K562 (cell line): ENCODE measurements around the gene C2. TPM values are rescaled to one million over a fixed set of nuclear protein-coding genes. Genes with fewer than 3 reads are reported as not detected.

Experiments used
- ATF2 ChIP-seq: sonication (generic); formaldehyde crosslinking; IDR thresholded peaks from 2 replicates; pipeline ENCODE4 v1.8.1; 2022; ENCODE audit warnings: missing genetic modification reagents
- CHD2 ChIP-seq: IDR thresholded peaks from 2 replicates; pipeline ENCODE4 v1.6.1; 2011; ENCODE audit warnings: low read depth, low read length
- CREBBP ChIP-seq: IDR thresholded peaks from one replicate; pipeline ENCODE4 v1.6.1; 2012; ENCODE audit warnings: low read depth, mild to moderate bottlenecking, control low read depth, inconsistent platforms, low read length
- CSDE1 ChIP-seq, 2 experiments: fragments of 450-650 bp; IDR thresholded peaks; 2 replicates each; pipeline ENCODE4 v1.6.1; 2016; ENCODE audit warnings: mild to moderate bottlenecking in 1 of 2
- ETS1 ChIP-seq: conservative IDR thresholded peaks from 2 replicates; pipeline ENCODE4 v1.6.1; 2011; ENCODE audit warnings: low read depth, mild to moderate bottlenecking, low read length; ENCODE audit not compliant: control insufficient read depth
- GTF3C2 ChIP-seq: IDR thresholded peaks from 3 replicates; pipeline ENCODE4 v1.6.1; 2011; ENCODE audit warnings: borderline replicate concordance, mild to moderate bottlenecking, moderate library complexity; ENCODE audit not compliant: insufficient read length; ENCODE audit errors: extremely low read depth
- HDAC6 ChIP-seq: IDR thresholded peaks from 2 replicates; pipeline ENCODE4 v1.6.1; 2012; ENCODE audit warnings: low read depth, mild to moderate bottlenecking, control low read depth, inconsistent platforms, low read length, moderate library complexity
- HMG20A ChIP-seq: fragments of 450-650 bp; formaldehyde crosslinking; conservative IDR thresholded peaks from 2 replicates; pipeline ENCODE4 v1.4.0; 2020; ENCODE audit warnings: mild to moderate bottlenecking, mixed read lengths
- KLF1 ChIP-seq: fragments of 450-650 bp; IDR thresholded peaks from 2 replicates; pipeline ENCODE4 v1.6.1; 2016; ENCODE audit warnings: missing genetic modification characterization, missing compliant biosample characterization
- LCOR ChIP-seq: sonication (generic); formaldehyde crosslinking; IDR thresholded peaks from 2 replicates; pipeline ENCODE4 v1.8.0; 2022; ENCODE audit warnings: mild to moderate bottlenecking, missing genetic modification reagents
- MCM2 ChIP-seq: fragments of 450-650 bp; IDR thresholded peaks from 2 replicates; pipeline ENCODE4 v1.6.1; 2017; ENCODE audit warnings: low read depth, mild to moderate bottlenecking
- MECOM ChIP-seq: fragments of 250-450 bp; sonication (Bioruptor Pico); IDR thresholded peaks from 2 replicates; pipeline ENCODE4 v1.8.0; 2022; ENCODE audit warnings: inconsistent platforms
- PRPF4 ChIP-seq: fragments of 200-400 bp; formaldehyde crosslinking; IDR thresholded peaks from one replicate; pipeline ENCODE4 v1.6.1; 2017; ENCODE audit warnings: low read length, low read depth, mild to moderate bottlenecking; ENCODE audit not compliant: insufficient read depth, poor library complexity, severe bottlenecking
- RBM22 ChIP-seq: fragments of 200-400 bp; formaldehyde crosslinking; IDR thresholded peaks from 2 replicates; pipeline ENCODE4 v1.6.1; 2018; ENCODE audit warnings: low read length, low read depth; ENCODE audit not compliant: poor library complexity, severe bottlenecking
- SMAD3 ChIP-seq: fragments of 450-650 bp; formaldehyde crosslinking; conservative IDR thresholded peaks from 2 replicates; pipeline ENCODE4 v1.4.0; 2020; ENCODE audit warnings: mild to moderate bottlenecking
- TBL1XR1 ChIP-seq, 2 experiments: IDR thresholded peaks; 2 replicates each; pipeline ENCODE4 v1.6.1; 2012; ENCODE audit warnings: improper control_type of control experiment in 2 of 2, low read length in 2 of 2, mild to moderate bottlenecking in 1 of 2
- TEAD1 ChIP-seq, 2 experiments: fragments of 450-650 bp in 1 of 2; sonication (generic) in 1 of 2; formaldehyde crosslinking; IDR thresholded peaks; 2 replicates each; pipeline versions ENCODE4 v1.4.0 to v1.8.0; 2020 to 2022; ENCODE audit warnings: mild to moderate bottlenecking in 2 of 2, missing genetic modification reagents in 1 of 2
- ZFP30 ChIP-seq: fragments of 250-450 bp; sonication (Bioruptor Pico); IDR thresholded peaks from 2 replicates; pipeline ENCODE4 v1.8.0; 2022; ENCODE audit warnings: moderate library complexity, mild to moderate bottlenecking, inconsistent platforms, borderline replicate concordance
- ZKSCAN3 ChIP-seq: fragments of 250-450 bp; sonication (Bioruptor Pico); IDR thresholded peaks from 2 replicates; pipeline ENCODE4 v1.4.0; 2020
- ZNF282 ChIP-seq: sonication (generic); formaldehyde crosslinking; IDR thresholded peaks from 2 replicates; pipeline ENCODE4 v1.8.1; 2023; ENCODE audit warnings: missing genetic modification reagents
- ZNF311 ChIP-seq: fragments of 250-450 bp; sonication (Bioruptor Pico); IDR thresholded peaks from 2 replicates; pipeline ENCODE4 v1.4.0; 2020; ENCODE audit warnings: mild to moderate bottlenecking, moderate library complexity
- ZNF511 ChIP-seq: sonication (generic); formaldehyde crosslinking; IDR thresholded peaks from 2 replicates; pipeline ENCODE4 v1.8.0; 2022; ENCODE audit warnings: mild to moderate bottlenecking, missing genetic modification reagents
- ZNF696 ChIP-seq: fragments of 250-450 bp; sonication (Bioruptor Pico); conservative IDR thresholded peaks from 2 replicates; pipeline ENCODE4 v1.4.0; 2020; ENCODE audit warnings: mild to moderate bottlenecking, moderate library complexity
- polyA plus RNA-seq, 8 experiments: library from polyadenylated mRNA; depleted of rRNA in 4 of 8; stranded (reverse) in 5 of 8; unstranded in 3 of 8; fragments of >200 nt; fragmentation: Nextera tagmentation in 2 of 8; fragmentation: Illumina TruSeq in 1 of 8; extraction: Ambion mirVana in 2 of 8; extraction: Trizol in 1 of 8; gene quantifications; 2 replicates each; pipeline versions ENCODE4 v1.2.1 to v1.2.3, GENCODE V29; 2011 to 2014; ENCODE audit warnings: inconsistent platforms in 1 of 8, missing spikeins in 1 of 8
- total RNA-seq, 7 experiments: library from RNA; depleted of rRNA in 6 of 7; stranded (reverse); fragments of >200 nt in 6 of 7; fragmentation: Illumina TruSeq in 2 of 7; extraction: Trizol in 2 of 7; gene quantifications; 2 replicates each; pipeline versions ENCODE4 v1.2.1 to v1.2.3, GENCODE V29; 2011 to 2021; ENCODE audit warnings: low replicate concordance in 1 of 7

The C2 gene
- total and polyA plus RNA-seq, 9 of the 15 experiments (the other 6 are each of a cell fraction or from before 2014, with no cell fraction given): 0.05 to 1.1 (median 0.39) TPM; not detected in 1

- TF ChIP-seq MCM2 (no peak), HMG20A (CRISPR knock-in tag) (no peak; the same call in 1 of the 2 replicates), ZFP30 (CRISPR knock-in tag) (no peak), SMAD3 (CRISPR knock-in tag) (no peak), CSDE1 (IDR thresholded peaks at IDR 0.05) (no peak), LCOR (CRISPR knock-in tag) (peak; percentile 79), CREBBP (no peak), GTF3C2 (no peak), ATF2 (no peak), MECOM (CRISPR knock-in tag) (no peak), ZNF282 (CRISPR knock-in tag) (no peak), HDAC6 (no peak), ZNF311 (no peak), RBM22 (no peak), KLF1 (tag) (0 out of 2 replicates have a peak, but pooled peaks have one; percentile 17), ETS1 (0 out of 2 replicates have a peak, but pooled peaks have one; percentile 25), PRPF4 (no peak), TBL1XR1 (IDR thresholded peaks at IDR 0.05; ENCODE audit: low read length in 2 of 2) (peak; percentile 34 to 38; a peak in 1 of 4 replicates), TEAD1 (CRISPR knock-in tag; IDR thresholded peaks at IDR 0.05) (no peak), CHD2 (no peak), ZNF696 (CRISPR knock-in tag) (no peak), ZNF511 (CRISPR knock-in tag) (peak; percentile 34; the same call in 1 of the 2 replicates), ZKSCAN3 (CRISPR knock-in tag) (no peak)
Observed at GRCh38 chr6:31897612-31898382, 29.7 kb upstream of the C2 start, which contains the start of gene EHMT2 (continued).
